DMS79 (cell line): ENCODE measurements around the gene KLHL2.
A peak's percentile ranks its signal among the peaks of the same experiment; 100 is the strongest.
"Not testable (repeated sequence)": the region's sequence is repeated elsewhere in the genome, so short reads cannot be mapped to it uniquely, and the experiment has no call there.

ENCODE experiments used
- DNase-seq: peaks from one replicate; lab custom pipeline; 2025; lab: John Stamatoyannopoulos, UW

The KLHL2 gene

DNA sequence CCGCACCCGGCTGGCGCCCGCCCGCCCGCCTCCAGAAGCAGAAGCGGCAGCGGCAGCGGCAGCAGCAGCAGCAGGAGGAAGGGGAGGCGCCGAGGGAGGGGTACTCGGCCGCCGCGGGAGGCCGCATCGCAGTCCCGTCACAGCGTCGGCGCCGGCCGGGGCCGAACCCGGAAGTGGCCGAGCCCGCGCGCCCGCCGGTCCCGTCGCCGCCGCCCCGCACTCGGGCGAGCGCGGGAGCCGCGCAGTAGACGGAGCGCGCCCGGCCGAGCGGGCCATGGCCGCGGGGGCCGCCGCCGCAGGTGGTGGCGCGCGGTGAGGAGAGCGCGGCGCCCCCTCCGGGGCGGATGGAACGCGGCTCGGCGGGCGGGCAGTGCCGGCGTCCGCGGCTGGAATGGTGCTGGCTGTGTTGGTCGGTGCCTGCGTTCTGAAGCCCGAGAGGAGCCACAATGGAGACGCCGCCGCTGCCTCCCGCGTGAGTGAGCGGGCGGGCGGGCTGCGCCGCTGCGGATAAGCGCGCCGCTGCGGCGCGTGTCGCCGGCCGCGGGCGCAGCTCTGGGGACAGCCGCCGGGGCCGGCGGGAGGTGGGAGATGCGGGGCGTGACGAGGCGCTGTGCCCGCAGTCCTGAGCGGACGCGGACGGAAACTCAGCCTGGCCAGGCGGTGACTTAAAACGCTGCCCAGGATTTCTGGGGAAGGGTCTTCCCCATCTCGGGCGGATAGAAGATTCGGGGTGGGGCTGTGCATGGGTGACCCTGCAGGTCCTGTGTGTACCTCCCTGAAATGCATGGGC, at the start of gene KLHL2:
Gene KLHL2, plus strand, starts transcription at position 131 of the 790 bp plus-strand sequence. Its CDS starts 316 bp downstream, at position 447.
- peak; percentile 19 for DNase-seq

DNA sequence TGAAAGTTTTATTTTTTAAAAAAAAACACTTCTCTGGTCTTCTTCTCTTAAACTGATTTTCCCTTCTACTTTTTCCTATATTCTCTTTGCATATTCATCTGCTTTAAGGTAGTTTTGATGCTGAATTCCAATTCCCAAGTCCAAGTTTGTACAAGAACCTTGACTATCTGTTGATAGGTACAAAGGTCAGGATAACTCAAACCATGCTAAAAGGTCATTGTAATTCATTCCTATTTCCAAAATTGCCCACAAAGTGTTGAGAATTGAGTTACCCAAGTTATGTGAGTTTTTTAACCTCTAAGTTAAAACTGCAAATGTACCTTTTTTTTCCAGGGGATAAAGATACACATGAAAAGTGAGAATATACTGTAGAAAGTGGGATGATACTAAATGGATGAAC, 48.6 kb upstream of the KLHL2 start:
- DNase-seq, result no peak

DNA sequence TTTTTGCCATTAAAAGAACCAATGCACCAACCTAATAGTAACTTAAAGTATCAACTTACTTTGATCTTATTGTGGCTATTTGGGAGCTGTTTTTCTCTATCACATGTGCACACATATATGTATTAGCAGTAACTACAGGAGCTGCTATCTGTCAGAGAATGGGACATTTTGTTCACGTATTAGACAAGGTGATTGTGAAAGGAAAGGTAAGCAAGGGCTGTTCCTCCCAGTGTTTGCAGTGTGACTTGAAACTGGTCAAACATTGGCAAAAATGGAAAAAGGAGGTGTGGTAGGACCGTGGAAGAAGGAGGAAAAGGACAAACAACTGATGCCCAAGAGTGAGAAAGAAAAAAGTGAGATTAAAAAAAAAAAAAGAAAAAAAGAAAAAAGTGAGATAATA, 43.1 kb upstream of the KLHL2 start:
- DNase-seq, result no peak

GRCh38 chr4:165166872-165167271, 40.5 kb upstream of the KLHL2 start:
- not testable (repeated sequence) for DNase-seq

DNA sequence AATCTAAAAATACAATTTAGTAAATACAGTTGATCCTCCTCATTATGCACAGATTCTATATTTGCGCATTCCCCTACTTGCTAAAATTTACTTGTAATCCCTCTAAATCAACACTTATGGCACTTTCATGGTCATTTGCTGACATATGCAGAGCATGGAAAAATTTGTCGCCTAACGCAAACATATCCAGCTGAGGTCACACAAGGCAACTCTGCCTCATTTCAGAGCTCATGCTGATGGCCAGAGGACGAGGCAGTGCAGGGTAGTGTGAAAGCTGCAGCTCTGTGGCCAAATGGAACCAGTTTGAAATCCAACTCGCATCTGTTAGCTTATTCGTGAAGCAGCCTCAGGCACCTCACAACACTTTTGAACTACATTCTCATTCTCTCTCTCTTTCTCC, 39.7 kb upstream of the KLHL2 start:
- DNase-seq, result no peak

GRCh38 chr4:165170819-165171218, 36.5 kb upstream of the KLHL2 start:
- DNase-seq, result no peak

- DNase-seq, result not testable (repeated sequence)
Measured at GRCh38 chr4:165175470-165175869, 31.9 kb upstream of the KLHL2 start.

DNA sequence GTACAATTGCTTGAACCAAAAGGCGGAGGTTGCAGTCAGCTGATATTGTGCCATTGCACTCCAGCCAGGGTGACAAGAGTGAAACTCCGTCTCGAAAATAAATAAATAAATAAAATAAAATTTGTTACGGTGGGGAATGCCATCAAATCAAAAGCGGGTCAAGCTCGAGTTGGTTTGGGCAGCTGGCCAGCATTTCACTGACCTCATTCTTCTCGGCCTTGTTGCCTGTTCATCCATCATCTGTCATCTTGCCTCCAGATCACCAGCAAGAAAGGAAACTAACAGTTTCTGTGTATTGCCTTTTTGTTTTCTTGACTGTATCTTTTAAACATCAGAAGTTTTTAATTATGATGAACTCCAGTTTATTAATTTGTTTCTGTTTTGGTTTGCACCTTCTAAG, 31.5 kb upstream of the KLHL2 start:
- no peak for DNase-seq

DNA sequence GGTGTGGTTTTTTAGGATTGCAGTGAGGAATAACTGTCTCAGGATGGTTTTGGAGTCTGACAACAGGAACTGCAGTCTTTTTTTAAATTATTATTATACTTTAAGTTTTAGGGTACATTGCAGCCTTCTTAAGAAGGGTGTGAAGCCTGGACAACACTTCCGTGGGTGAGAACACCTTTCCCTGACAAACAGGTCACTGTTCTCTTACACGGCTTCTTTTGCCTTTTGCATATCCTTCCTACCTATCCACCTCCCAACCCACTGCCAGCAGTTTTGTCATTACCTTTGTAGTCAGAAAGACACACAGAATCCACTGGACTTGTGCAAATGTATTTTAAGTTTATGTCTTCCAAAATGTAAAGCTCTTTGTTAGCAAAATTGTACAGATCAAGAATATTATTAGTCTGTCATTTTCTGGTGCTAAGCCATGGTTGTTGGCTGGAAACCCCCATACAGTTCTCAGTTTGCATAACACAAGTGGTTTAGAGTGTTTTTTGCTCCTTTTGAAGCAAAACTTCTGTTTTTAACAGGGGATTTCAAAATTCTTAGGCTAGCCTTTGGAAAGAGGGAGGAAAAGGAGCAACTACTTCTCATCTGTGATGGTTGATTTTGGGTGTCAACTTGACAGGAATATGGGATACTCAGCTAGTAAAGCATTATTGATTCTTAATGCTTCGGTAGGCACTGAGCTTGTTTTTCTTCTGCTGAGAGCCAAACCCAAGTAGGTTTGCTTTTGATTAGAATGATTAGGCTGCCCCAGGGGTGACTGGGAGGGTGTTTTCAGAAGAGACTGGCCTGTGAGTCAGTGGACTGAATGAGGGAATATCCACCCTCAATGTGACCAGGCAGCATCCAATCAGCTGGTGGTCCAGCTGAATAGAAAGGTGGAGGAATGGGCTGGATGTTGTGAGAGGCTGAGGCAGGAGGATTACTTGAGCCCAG, 29.4 kb upstream of the KLHL2 start:
- no peak for DNase-seq

GRCh38 chr4:165184220-165184619, 23.1 kb upstream of the KLHL2 start:
- DNase-seq, result no peak

GRCh38 chr4:165184998-165185397, 22.4 kb upstream of the KLHL2 start:
- not testable (repeated sequence) for DNase-seq

GRCh38 chr4:165185448-165185847, 21.9 kb upstream of the KLHL2 start:
- no peak for DNase-seq

DNA sequence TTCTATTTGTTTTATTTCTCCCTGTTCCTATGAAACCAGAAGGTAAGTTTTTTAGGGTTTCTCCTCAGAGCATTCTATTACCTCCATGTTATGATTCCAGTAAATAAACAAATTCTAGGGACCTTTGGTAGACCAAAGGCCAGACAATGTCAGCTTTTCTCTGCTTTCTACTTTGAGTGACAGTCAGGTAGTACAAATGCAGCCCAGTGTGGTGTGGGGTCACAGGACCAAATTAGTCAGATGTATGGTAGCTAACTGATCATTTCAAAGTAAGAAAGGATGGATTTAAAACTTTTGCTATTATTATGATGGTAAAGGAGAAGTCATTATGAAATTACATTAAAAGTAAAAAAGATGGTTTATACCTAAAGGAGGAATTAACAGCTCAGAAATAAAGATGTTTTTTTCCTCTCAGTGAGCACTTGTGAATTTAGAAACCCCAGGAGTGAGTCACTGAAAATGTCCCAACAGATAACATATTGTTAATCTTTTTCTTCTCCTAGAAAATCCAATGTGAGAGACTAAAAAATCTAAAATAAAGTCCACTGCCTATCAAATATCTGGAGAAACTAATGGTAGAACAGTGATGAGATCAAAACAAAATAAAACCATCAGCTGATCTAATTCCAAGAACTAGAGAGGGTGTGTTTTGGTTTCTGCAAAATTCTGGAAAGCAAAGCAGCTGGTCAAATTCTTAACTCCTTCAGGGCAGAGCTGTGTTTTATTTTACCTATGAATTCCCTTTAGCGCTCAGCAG, 16.6 kb upstream of the KLHL2 start:
- no peak for DNase-seq

- no peak for DNase-seq
Measured at GRCh38 chr4:165191348-165191656, 16.1 kb upstream of the KLHL2 start.

DNA sequence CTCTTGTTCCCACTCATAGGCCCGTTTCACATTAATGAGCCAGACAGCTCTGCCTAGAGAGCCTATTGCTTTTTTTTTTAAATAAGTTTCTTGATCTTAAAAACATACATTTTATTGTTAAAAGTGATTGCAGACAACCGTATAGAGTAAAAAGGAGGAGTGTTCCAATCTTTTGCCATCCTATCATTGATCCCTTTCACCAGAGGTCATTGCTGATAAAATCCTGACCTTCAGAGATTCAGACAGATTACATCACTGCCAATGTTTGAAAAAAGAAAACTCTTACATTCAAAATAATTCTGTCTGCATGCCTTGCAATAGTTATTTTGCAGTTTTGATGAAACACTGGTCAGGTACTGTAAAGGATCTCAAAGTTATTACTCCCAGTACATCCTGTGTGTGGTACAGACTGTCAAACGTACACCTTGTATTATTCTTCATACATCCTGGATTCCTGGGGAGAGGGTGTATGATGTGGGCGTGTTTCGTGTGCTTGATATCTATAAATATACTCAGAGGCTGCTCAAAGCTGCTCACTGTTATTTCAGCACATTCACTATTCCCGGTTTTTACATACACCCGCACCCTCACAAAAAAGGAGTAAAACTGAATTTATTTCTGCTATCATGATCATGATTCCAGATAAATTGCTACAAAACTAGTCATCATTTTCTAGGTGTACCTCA, 15.4 kb upstream of the KLHL2 start:
- no peak for DNase-seq

DNA sequence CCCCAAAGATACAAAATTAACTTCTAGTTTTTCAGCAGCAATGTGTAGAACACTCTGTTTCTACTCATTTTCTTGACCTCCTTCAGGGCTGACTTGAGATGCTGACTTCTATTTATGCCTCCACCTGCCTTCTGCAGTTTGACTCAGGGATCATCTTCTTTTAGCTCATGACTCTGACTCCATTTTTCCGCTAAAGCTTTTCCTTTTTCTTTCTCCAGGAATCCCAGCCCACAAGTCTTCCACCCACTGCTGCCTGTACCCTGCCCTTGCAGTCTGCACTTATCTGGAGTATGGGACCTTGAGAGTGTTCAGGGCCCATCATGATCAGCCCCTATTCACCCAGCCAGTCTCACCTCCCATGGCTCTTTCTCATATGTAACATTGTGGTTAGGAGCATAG, 14.9 kb upstream of the KLHL2 start:
- DNase-seq, result no peak

DNA sequence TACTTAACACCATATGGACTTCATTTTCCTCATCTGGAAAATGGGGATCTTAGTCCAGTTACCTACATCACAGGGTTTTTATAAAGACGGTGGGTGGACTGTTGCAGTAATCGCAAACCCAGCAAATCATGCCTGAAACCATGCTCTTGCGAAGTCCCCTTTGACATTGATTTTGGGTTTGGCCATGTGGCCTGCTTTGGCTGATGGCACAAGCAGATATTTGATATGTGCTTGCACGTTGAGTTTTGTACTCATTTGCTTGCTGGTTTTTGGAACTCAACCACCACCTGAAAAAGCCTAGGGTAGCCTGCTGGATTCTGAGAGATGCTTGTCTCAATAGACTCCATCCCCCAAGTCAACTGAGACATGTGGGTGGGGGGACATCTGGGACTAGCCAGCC, 14.4 kb upstream of the KLHL2 start:
- no peak for DNase-seq

DNA sequence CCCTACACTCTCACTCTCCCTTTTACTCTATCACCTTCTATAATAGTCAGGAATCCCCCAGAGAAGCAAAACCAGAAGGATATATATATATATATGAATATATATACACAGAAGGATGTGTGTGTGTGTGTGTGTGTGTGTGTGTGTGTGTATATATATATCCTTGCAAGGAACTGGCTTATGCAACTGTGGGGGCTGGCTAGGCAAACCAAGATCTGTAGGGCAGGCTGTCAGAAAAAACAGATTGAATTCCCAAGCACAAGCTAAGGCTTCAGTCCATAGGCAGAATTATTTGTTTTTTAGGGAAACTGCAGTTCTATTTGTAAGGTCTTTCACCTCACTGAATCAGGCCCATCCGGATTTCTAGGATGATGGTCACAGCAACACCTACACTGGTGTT, 13.0 kb upstream of the KLHL2 start:
- no peak for DNase-seq

DNA sequence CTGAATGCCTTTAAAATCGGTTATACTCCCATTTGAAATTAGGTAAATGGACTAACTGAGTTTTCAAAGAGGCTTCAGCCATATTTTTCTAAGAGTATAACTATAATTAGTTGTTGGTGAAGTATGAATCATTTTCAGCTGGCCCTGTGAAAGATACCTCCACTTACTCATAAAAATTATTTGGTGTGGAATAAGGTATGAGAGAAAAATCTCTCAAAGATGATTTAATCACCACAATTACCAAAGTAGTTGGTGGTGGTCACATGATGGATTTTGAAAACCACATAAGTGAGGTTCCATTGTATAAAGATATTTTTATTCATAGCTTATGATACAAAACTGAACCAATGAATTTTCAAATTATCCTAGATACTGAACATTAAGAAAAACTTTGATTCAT, 9.0 kb upstream of the KLHL2 start:
- no peak for DNase-seq

GRCh38 chr4:165199286-165199685, 8.1 kb upstream of the KLHL2 start:
- DNase-seq, result peak; percentile 66

DNA sequence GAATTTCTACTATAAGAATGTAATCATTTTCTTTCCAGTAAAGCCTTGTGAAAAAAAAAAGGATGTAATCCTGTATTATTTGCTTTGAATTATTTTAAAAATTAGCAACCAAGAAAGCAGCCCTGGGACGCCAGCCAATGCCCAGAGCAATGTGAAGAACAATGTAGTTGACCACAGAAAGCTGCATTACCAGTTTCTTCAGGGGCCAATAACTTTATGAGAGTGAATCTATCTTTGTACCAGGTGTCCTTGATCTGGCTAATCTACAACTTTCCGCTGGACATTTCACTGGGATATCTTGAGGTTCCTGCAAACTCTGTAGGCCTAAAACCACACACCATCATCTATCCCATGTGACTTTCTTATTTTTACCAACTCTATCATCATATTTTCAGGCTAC, 7.6 kb upstream of the KLHL2 start:
- peak; percentile 68 for DNase-seq

- DNase-seq, result no peak
Measured at GRCh38 chr4:165201806-165202205, 5.6 kb upstream of the KLHL2 start.
